AG10803 (cell line): ENCODE data around the gene MICAL1.

Experiments
- DNase-seq: peaks from one replicate; pipeline ENCODE4 v3.0.0; 2010; ENCODE audit warnings: low read depth
- H3K4me3 ChIP-seq: 2 replicates; pipeline ENCODE4 v1.5.1; 2011; ENCODE audit warnings: mild to moderate bottlenecking, low read length, control low read depth
- TF ChIP-seq, protein P1 (sequence below): conservative IDR thresholded peaks from 2 replicates; pipeline ENCODE4 v1.5.1; 2011; ENCODE audit warnings: mild to moderate bottlenecking, low read length, control low read depth, inconsistent platforms

Gene MICAL1

GRCh38 chr6:109453156-109453555 is 2.4 kb downstream of the MICAL1 start:
- H3K4me3 ChIP-seq, result no peak overlapping the region
- TF ChIP-seq, protein P1, sequence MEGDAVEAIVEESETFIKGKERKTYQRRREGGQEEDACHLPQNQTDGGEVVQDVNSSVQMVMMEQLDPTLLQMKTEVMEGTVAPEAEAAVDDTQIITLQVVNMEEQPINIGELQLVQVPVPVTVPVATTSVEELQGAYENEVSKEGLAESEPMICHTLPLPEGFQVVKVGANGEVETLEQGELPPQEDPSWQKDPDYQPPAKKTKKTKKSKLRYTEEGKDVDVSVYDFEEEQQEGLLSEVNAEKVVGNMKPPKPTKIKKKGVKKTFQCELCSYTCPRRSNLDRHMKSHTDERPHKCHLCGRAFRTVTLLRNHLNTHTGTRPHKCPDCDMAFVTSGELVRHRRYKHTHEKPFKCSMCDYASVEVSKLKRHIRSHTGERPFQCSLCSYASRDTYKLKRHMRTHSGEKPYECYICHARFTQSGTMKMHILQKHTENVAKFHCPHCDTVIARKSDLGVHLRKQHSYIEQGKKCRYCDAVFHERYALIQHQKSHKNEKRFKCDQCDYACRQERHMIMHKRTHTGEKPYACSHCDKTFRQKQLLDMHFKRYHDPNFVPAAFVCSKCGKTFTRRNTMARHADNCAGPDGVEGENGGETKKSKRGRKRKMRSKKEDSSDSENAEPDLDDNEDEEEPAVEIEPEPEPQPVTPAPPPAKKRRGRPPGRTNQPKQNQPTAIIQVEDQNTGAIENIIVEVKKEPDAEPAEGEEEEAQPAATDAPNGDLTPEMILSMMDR, result no peak
- DNase-seq, result no peak

- no peak overlapping the region for H3K4me3 ChIP-seq
- DNase-seq, result no peak
- TF ChIP-seq, protein P1, result no peak
Observed at GRCh38 chr6:109452181-109452580, 3.4 kb downstream of the MICAL1 start.

GRCh38 chr6:109451376-109451775 is 4.2 kb downstream of the MICAL1 start:
- TF ChIP-seq, protein P1, result no peak
- DNase-seq, result no peak
- no peak overlapping the region for H3K4me3 ChIP-seq

- H3K4me3 ChIP-seq, result no peak overlapping the region
- TF ChIP-seq, protein P1, result no peak
- DNase-seq, result no peak
Observed at GRCh38 chr6:109450801-109451200, 4.8 kb downstream of the MICAL1 start.

- no peak for DNase-seq
Observed at GRCh38 chr6:109449795-109450673, 5.5 kb downstream of the MICAL1 start.

DNA sequence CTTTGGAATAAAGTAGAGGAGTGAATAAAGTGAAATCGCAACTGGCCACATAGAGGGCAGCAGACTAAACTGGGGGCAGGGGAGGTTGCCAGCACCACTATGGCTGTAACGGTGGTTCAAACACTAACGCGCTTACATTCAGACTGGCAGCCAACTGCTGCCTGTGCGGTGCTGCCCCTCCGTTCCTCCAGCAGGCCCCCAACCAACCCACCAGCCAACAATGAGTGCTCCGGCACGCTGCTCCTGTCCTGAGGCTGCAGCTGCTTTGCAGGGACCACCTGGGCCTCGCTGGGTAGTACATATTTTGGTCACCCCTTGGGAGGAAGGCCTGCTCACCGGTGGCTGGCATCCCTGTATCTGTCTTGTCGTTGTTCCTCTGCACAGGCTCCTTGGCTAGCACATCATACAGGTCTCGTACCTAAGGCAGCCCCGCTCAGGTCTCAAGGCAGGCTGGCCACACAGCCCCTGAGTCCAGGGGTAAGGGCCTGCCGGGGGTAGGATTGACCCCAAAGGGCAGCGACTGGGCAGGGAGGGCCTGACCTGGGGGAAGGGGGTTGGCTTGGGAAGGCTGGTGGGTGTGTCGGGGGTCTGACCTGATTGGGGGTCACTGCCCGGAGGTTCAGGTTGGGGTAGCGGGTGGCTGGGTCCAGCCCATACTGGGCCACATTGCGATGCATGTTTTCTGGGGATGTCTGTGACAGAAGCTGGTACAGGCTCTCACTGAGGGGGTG is 6.3 kb downstream of the MICAL1 start:
- TF ChIP-seq, protein P1, result no peak
- H3K4me3 ChIP-seq, result no peak overlapping the region
- DNase-seq, result no peak

More at GRCh38 chr6:109449795-109450673, 5.5 kb downstream of the MICAL1 start:
- no peak overlapping the region for H3K4me3 ChIP-seq
- TF ChIP-seq, protein P1, result no peak

DNA sequence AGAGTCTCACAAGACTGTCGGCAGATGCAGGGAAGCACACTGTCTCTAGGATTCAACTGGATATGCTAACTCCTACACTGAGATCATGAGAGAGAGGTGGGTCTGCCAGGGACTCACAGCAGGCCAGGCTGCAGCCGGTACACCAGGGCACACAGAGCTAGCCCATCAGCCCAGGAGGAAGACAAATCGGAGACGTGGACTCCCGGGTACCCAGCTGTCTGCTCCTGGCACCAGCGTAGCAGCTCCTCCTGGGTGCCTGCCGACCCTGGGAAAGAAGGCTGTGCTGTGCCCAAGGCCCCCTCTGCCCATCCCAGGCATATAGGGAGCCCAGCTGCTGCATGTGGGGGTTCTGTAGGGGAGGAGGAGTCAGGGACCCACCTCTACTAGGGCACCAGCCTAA is 7.0 kb downstream of the MICAL1 start:
- no peak overlapping the region for H3K4me3 ChIP-seq
- TF ChIP-seq, protein P1, result no peak
- DNase-seq, result no peak
